HCT116 (cell line): ENCODE measurements around the gene TACR2. TPM values are rescaled to one million over a fixed set of nuclear protein-coding genes. Genes with fewer than 3 reads are reported as not detected.

Experiments used
- ATAC-seq: fragments of 200-7000 bp; cut with Tn5 transposase; 2 replicates; pipeline ENCODE4 v1.9.1; 2020; ENCODE audit warnings: mild to moderate bottlenecking, moderate library complexity
- BruUV-seq: library from RNA; stranded (reverse); fragments of 400-500 nt; replicated peaks from 2 replicates; lab custom pipeline; 2021; lab: Mats Ljungman, UMichigan
- CTCF ChIA-PET: fragments of 300-600 bp; sonication (Branson Sonifier 250); formaldehyde crosslinking; loops from one replicate; lab custom pipeline; 2021; ENCODE audit warnings: antibody characterized with exemption; lab: Charles Lee
- POLR2A ChIA-PET: fragments of 300-600, 350-600 bp; sonication (Branson Sonifier 250); formaldehyde crosslinking; loops from one replicate; lab custom pipeline; 2021; ENCODE audit warnings: antibody characterized with exemption; lab: Charles Lee
- RAD21 ChIA-PET, 2 experiments: fragments of 300-600 bp; sonication (Branson Sonifier 250); formaldehyde crosslinking; loops; one replicate each; lab custom pipeline; 2023; ENCODE audit warnings: low total read pairs in 2 of 2; ENCODE audit not compliant: uncharacterized antibody in 2 of 2, unreplicated experiment in 2 of 2, low non-redundant PET in 1 of 2; lab: Charles Lee
- DNase-seq: peaks from one replicate; pipeline ENCODE4 v3.0.0-alpha.2; 2010; ENCODE audit warnings: low read depth, low spot score
- H2AFZ ChIP-seq: fragments of 200-600 bp; shearing (Covaris generic), sonication (generic); 2 replicates; pipeline ENCODE4 v1.6.1; 2017; ENCODE audit warnings: low read depth, mixed run types, mixed read lengths, antibody characterized with exemption, low read length; ENCODE audit not compliant: poor library complexity, severe bottlenecking
- H3K27ac ChIP-seq: 2 replicates; pipeline ENCODE4 v1.5.1; 2012; ENCODE audit warnings: low read depth, low read length
- H3K27me3 ChIP-seq: fragments of 200-600 bp; sonication (generic); 2 replicates; pipeline ENCODE4 v1.6.1; 2016; ENCODE audit warnings: mixed run types, low read length, mixed read lengths; ENCODE audit not compliant: insufficient read depth
- H3K36me3 ChIP-seq, 2 experiments: fragments of 200-500 bp in 1 of 2; fragments of 200-600 bp in 1 of 2; sonication (Bioruptor generic) in 1 of 2; sonication (generic) in 1 of 2; 2 replicates each; pipeline versions ENCODE4 v1.5.1 to v1.6.1; 2014 to 2016; ENCODE audit warnings: low read length in 2 of 2, inconsistent platforms in 1 of 2, mixed read lengths in 1 of 2, mixed run types in 1 of 2; ENCODE audit not compliant: insufficient read depth in 2 of 2, control insufficient read depth in 1 of 2
- H3K4me1 ChIP-seq, 2 experiments: fragments of 200-600 bp in 1 of 2; sonication (generic) in 1 of 2; 2 replicates each; pipeline versions ENCODE4 v1.5.1 to v1.6.1; 2012 to 2017; ENCODE audit warnings: low read length in 2 of 2, inconsistent platforms in 1 of 2, mild to moderate bottlenecking in 1 of 2, mixed read lengths in 1 of 2, mixed run types in 1 of 2, moderate library complexity in 1 of 2; ENCODE audit not compliant: insufficient read depth in 2 of 2, control insufficient read depth in 1 of 2
- H3K4me2 ChIP-seq: fragments of 200-600 bp; sonication (generic); 2 replicates; pipeline ENCODE4 v1.6.1; 2017; ENCODE audit warnings: mixed run types, low read length, mixed read lengths
- H3K4me3 ChIP-seq, 2 experiments: fragments of 200-600 bp in 1 of 2; sonication (generic) in 1 of 2; replicated peaks in 1 of 2; 2 replicates each; pipeline ENCODE4 v1.5.1; 2011 to 2016; ENCODE audit warnings: low read length in 2 of 2, control low read depth in 1 of 2, low read depth in 1 of 2, mild to moderate bottlenecking in 1 of 2, mixed read lengths in 1 of 2, mixed run types in 1 of 2
- H3K79me2 ChIP-seq: fragments of 200-600 bp; sonication (generic); 2 replicates; pipeline ENCODE4 v1.6.1; 2017; ENCODE audit warnings: mild to moderate bottlenecking, mixed run types, low read length, moderate library complexity, mixed read lengths; ENCODE audit not compliant: insufficient read depth
- H3K9ac ChIP-seq: fragments of 200-600 bp; sonication (generic); 2 replicates; pipeline ENCODE4 v1.6.1; 2016; ENCODE audit warnings: low read length, mixed read lengths
- H3K9me2 ChIP-seq: fragments of 200-600 bp; sonication (generic), shearing (Covaris generic); 2 replicates; pipeline ENCODE4 v1.6.1; 2017; ENCODE audit warnings: mixed run types, mild to moderate bottlenecking, moderate library complexity; ENCODE audit not compliant: insufficient read depth
- H3K9me3 ChIP-seq, 2 experiments: fragments of 200-500 bp in 1 of 2; fragments of 200-600 bp in 1 of 2; sonication (Bioruptor generic) in 1 of 2; sonication (generic) in 1 of 2; 2 replicates each; pipeline ENCODE4 v1.6.1; 2014 to 2017; ENCODE audit warnings: low read length in 2 of 2, mixed read lengths in 2 of 2, inconsistent platforms in 1 of 2, low read depth in 1 of 2, mild to moderate bottlenecking in 1 of 2, mixed run types in 1 of 2, moderate library complexity in 1 of 2; ENCODE audit not compliant: control insufficient read depth in 1 of 2, insufficient read depth in 1 of 2
- H4K20me1 ChIP-seq: fragments of 200-600 bp; sonication (generic), shearing (Covaris generic); 2 replicates; pipeline ENCODE4 v1.6.1; 2017; ENCODE audit warnings: mixed run types, mild to moderate bottlenecking, moderate library complexity; ENCODE audit not compliant: insufficient read depth
- CEBPB ChIP-seq: IDR thresholded peaks from 2 replicates; pipeline ENCODE4 v1.6.1; 2012; ENCODE audit warnings: low read depth
- CTCF ChIP-seq, 3 experiments: fragments of 200-600 bp in 1 of 3; sonication (generic) in 1 of 3; IDR thresholded peaks in 2 of 3; conservative IDR thresholded peaks in 1 of 3; 2 replicates each; pipeline ENCODE4 v1.5.1; 2012 to 2017; ENCODE audit warnings: low read depth in 2 of 3, low read length in 2 of 3, antibody characterized with exemption in 1 of 3, borderline replicate concordance in 1 of 3, control low read depth in 1 of 3, mild to moderate bottlenecking in 1 of 3, mixed read lengths in 1 of 3, mixed run types in 1 of 3, moderate library complexity in 1 of 3; ENCODE audit not compliant: insufficient read depth in 1 of 3
- EGR1 ChIP-seq: IDR thresholded peaks from 2 replicates; pipeline ENCODE4 v1.6.1; 2012; ENCODE audit warnings: low read depth
- ELF1 ChIP-seq: IDR thresholded peaks from 2 replicates; pipeline ENCODE4 v1.6.1; 2012; ENCODE audit warnings: low read depth, borderline replicate concordance
- FOSL1 ChIP-seq: IDR thresholded peaks from 2 replicates; pipeline ENCODE4 v1.6.1; 2012; ENCODE audit warnings: low read depth
- MAX ChIP-seq: IDR thresholded peaks from 2 replicates; pipeline ENCODE4 v1.6.1; 2012
- RAD21 ChIP-seq: IDR thresholded peaks from 2 replicates; pipeline ENCODE4 v1.6.1; 2012; ENCODE audit warnings: low read depth, mild to moderate bottlenecking
- REST ChIP-seq: IDR thresholded peaks from 2 replicates; pipeline ENCODE4 v1.6.1; 2012; ENCODE audit warnings: low read depth
- SIN3A ChIP-seq: IDR thresholded peaks from 2 replicates; pipeline ENCODE4 v1.6.1; 2012; ENCODE audit warnings: low read depth
- TCF7L2 ChIP-seq: IDR thresholded peaks from 2 replicates; pipeline ENCODE4 v1.7.0; 2011; ENCODE audit warnings: borderline replicate concordance, inconsistent platforms; ENCODE audit not compliant: insufficient read depth, insufficient read length; ENCODE audit errors: extremely low read depth
- ZBTB33 ChIP-seq: IDR thresholded peaks from 2 replicates; pipeline ENCODE4 v1.6.1; 2011; ENCODE audit warnings: mild to moderate bottlenecking, low read length, moderate library complexity; ENCODE audit not compliant: insufficient replicate concordance; ENCODE audit errors: extremely low read depth
- intact Hi-C: fragments of 100-400 bp; cut with micrococcal nuclease; formaldehyde crosslinking; loops from 2 replicates; pipeline ENCODE4 v1.10.0; 2022
- total RNA-seq: library from RNA; stranded (reverse); gene quantifications from one replicate; pipeline ENCODE4 v1.2.1, GENCODE V29; 2021; ENCODE audit not compliant: unreplicated experiment

The TACR2 gene
- total RNA-seq, 1 experiment from 2014 or later, result not detected

- ATAC-seq (no peak), DNase-seq (no peak)
- POLR2A ChIA-PET, result no interaction called here
- H2AFZ ChIP-seq, result no peak overlapping the region
- H3K27ac ChIP-seq, result no peak overlapping the region
- no TSS peak for BruUV-seq
- H3K9me3 ChIP-seq, result no peaks in the 10 kb centered on the region
- no peaks in the 10 kb centered on the region for H3K9me2 ChIP-seq
- no peak overlapping the region for H3K9ac ChIP-seq
- peaks cover 0 to 5% of the 10 kb centered on the region in 2 experiments; a peak in 2 of 4 replicates for H3K36me3 ChIP-seq
- no peaks in the 10 kb centered on the region for H4K20me1 ChIP-seq
- RAD21 ChIA-PET, result no interaction called here
- H3K4me2 ChIP-seq, result no peak overlapping the region
- no peaks in the 10 kb centered on the region for H3K4me1 ChIP-seq
- no peaks in the 10 kb centered on the region for H3K27me3 ChIP-seq
- CTCF ChIA-PET, result no interaction called here
- H3K4me3 ChIP-seq, result no peak overlapping the region
- intact Hi-C loops, result no loop called here
- 0 out of 6 replicates have a peak, but pooled peaks of 1 of the 3 experiments have one; percentile 12 for TF ChIP-seq CTCF (IDR thresholded peaks at IDR 0.05 in 2 of 3, conservative IDR thresholded peaks at IDR 0.05 in 1 of 3; ENCODE audit: borderline replicate concordance in 1 of 3, insufficient read depth in 1 of 3, low read depth in 2 of 3, low read length in 2 of 3)
- TF ChIP-seq TCF7L2, result no peak
- no peaks in the 10 kb centered on the region for H3K79me2 ChIP-seq
These were observed 52.3 kb downstream of the TACR2 start for GRCh38 chr10:69364232-69364940.

GRCh38 chr10:69363666-69364065 is 53.1 kb downstream of the TACR2 start:
- no peaks in the 10 kb centered on the region for H4K20me1 ChIP-seq
- intact Hi-C loops, result no loop called here
- H3K4me2 ChIP-seq, result no peak overlapping the region

More at GRCh38 chr10:69363666-69364065, 53.1 kb downstream of the TACR2 start:
- H3K4me3 ChIP-seq, result no peak overlapping the region
- no peak overlapping the region for H3K9ac ChIP-seq
- TF ChIP-seq CEBPB (no peak), FOSL1 (no peak), SIN3A (no peak), REST (no peak), MAX (no peak), ZBTB33 (no peak), RAD21 (no peak), ELF1 (no peak), EGR1 (no peak)
- ChIA-PET RAD21 (no interaction called here), CTCF (no interaction called here), POLR2A (no interaction called here)
- DNase-seq (no peak), ATAC-seq (no peak)
- no peaks in the 10 kb centered on the region for H3K9me2 ChIP-seq
- H2AFZ ChIP-seq, result no peak overlapping the region
- H3K27me3 ChIP-seq, result no peaks in the 10 kb centered on the region
- H3K4me1 ChIP-seq, result no peaks in the 10 kb centered on the region
- H3K27ac ChIP-seq, result no peak overlapping the region
- peaks cover 0 to 4% of the 10 kb centered on the region in 2 experiments; a peak in 1 of 4 replicates for H3K36me3 ChIP-seq
- BruUV-seq, result no TSS peak
- H3K79me2 ChIP-seq, result no peaks in the 10 kb centered on the region
- no peaks in the 10 kb centered on the region for H3K9me3 ChIP-seq
